ENCODE measurements around the gene SNX22. TPM values are rescaled to one million over a fixed set of nuclear protein-coding genes. Genes with fewer than 3 reads are reported as not detected.
A peak's percentile ranks its signal among the peaks of the same experiment; 100 is the strongest.

The SNX22 gene
- total RNA-seq, 2 experiments from 2014 or later: 0.80 to 1.1 TPM

GRCh38 chr15:64143276-64143675, 8.3 kb upstream of the SNX22 start:
- ATAC-seq (ENCODE audit: low read depth): no peak
- Mint-ChIP-seq H3K36me3 (peaks cover 11% of the 10 kb centered on the region), H3K27ac (no peak overlapping the region), H3K9me3 (no peaks in the 10 kb centered on the region), H3K4me1 (no peaks in the 10 kb centered on the region), H3K27me3 (no peaks in the 10 kb centered on the region), H3K4me3 (no peak overlapping the region)
- no peak for DNase-seq
- POLR2A ChIA-PET: no interaction called here

DNA sequence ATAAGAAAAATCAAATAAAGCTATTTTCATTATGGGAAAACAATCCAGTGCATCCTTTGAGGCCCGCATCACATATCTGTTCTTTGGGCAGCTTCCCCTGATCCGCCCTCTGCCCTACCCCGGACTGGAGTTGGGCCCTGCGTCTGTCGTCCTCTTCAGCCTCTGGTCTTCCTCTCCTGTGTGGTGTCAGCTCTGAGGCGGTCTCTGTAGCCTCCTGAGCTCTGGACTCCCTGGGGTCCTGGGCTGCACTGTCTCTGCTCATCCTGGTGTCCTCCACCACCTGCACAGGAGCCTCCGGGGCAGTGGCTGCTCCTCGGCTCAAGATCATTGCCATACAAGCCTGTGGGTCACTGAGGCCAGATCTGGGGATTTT, 7.4 kb upstream of the SNX22 start:
- ATAC-seq (ENCODE audit: low read depth) (no peak), DNase-seq (no peak)
- Mint-ChIP-seq H3K4me1 (no peaks in the 10 kb centered on the region), H3K9me3 (no peaks in the 10 kb centered on the region), H3K4me3 (no peak overlapping the region), H3K27ac (no peak overlapping the region), H3K27me3 (no peaks in the 10 kb centered on the region), H3K36me3 (peaks cover 11% of the 10 kb centered on the region)
- POLR2A ChIA-PET: no interaction called here

GRCh38 chr15:64144565-64145281, 6.8 kb upstream of the SNX22 start:
- DNase-seq: no peak
- POLR2A ChIA-PET: no interaction called here
- no peak overlapping the region for H3K27ac Mint-ChIP-seq

DNA sequence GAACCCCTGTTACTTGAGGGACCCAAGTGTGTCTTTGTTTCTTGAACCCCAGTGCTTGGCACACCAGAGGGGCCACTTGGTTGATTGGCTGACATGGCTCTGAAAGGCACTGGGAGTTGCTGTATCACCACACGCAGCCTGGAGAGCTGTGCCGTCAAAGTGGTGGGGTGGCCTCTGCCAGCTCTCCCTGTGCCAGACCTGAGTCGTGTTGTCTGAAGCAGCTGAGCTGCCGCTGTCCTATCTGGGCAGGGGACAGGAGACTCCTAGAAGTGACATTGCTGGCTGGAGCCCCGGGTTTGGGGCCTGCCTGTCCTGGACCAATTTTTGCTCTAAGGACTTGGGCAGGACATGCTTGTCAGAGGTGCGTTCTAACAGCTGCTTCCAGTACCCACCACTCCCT, 5.5 kb upstream of the SNX22 start:
- H3K27me3 Mint-ChIP-seq: peaks cover 2% of the 10 kb centered on the region
- no peaks in the 10 kb centered on the region for H3K9me3 Mint-ChIP-seq
- DNase-seq (no peak), ATAC-seq (ENCODE audit: low read depth) (no peak)
- peaks cover 13% of the 10 kb centered on the region for H3K4me1 Mint-ChIP-seq
- POLR2A ChIA-PET: no interaction called here
- H3K36me3 Mint-ChIP-seq: peaks cover 10% of the 10 kb centered on the region
- H3K4me3 Mint-ChIP-seq: no peak overlapping the region
- H3K27ac Mint-ChIP-seq: no peak overlapping the region

More at GRCh38 chr15:64144565-64145281, 6.8 kb upstream of the SNX22 start:
- H3K9me3 Mint-ChIP-seq: no peaks in the 10 kb centered on the region
- H3K4me3 Mint-ChIP-seq: no peak overlapping the region
- H3K36me3 Mint-ChIP-seq: peaks cover 13% of the 10 kb centered on the region
- no peaks in the 10 kb centered on the region for H3K27me3 Mint-ChIP-seq
- ATAC-seq (ENCODE audit: low read depth): no peak
- peaks cover 4% of the 10 kb centered on the region for H3K4me1 Mint-ChIP-seq

DNA sequence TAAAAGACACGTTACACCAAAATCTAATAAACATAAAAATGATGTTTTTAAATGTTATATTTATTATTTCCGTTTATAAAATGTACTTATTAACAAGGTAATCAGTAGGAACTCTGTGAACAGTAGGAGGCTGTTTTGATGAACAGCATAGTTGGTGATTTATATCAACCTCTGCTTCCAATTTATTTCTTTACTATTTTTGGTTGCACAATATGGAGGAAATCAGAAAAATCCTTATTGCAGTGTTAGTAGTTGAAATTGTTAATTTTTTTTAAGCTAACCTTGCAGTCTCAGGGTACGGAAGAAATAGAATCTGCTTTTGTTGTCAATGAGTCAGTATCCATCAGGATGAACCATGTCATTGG, 5.0 kb upstream of the SNX22 start:
- Mint-ChIP-seq H3K27ac (no peak overlapping the region), H3K27me3 (peaks cover 2% of the 10 kb centered on the region), H3K4me1 (peaks cover 14% of the 10 kb centered on the region), H3K36me3 (peaks cover 5% of the 10 kb centered on the region), H3K9me3 (no peaks in the 10 kb centered on the region), H3K4me3 (no peak overlapping the region)
- POLR2A ChIA-PET: no interaction called here
- ATAC-seq (ENCODE audit: low read depth) (no peak), DNase-seq (no peak)

GRCh38 chr15:64146885-64147681, 4.4 kb upstream of the SNX22 start:
- no peak overlapping the region for H3K4me3 Mint-ChIP-seq
- POLR2A ChIA-PET: no interaction called here
- no peaks in the 10 kb centered on the region for H3K9me3 Mint-ChIP-seq

DNA sequence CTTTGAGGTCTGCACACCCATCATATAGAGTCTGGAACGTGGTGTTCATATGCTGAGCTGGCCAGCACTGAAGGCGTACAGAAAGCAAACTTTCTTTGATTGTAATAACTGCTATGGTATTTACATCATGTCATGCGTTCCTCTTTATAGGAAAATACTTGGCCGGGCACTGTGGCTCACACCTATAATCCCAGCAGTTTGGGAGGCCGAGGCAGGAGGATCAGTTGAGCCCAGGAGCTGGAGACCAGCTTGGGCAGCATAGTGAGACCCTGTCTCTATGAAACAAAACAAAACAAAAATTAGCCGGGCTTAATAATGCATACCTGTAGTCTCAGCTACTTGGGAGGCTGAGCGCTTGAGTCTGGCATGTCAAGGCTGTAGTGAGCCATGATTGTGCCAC, 3.4 kb upstream of the SNX22 start:
- POLR2A ChIA-PET: no interaction called here
- peaks cover 4% of the 10 kb centered on the region for H3K36me3 Mint-ChIP-seq
- ATAC-seq (ENCODE audit: low read depth): no peak

More at GRCh38 chr15:64146885-64147681, 4.4 kb upstream of the SNX22 start:
- ATAC-seq (ENCODE audit: low read depth) (no peak), DNase-seq (no peak)
- Mint-ChIP-seq H3K4me1 (peaks cover 14% of the 10 kb centered on the region), H3K27ac (no peak overlapping the region), H3K27me3 (peaks cover 2% of the 10 kb centered on the region), H3K36me3 (peaks cover 4% of the 10 kb centered on the region)

DNA sequence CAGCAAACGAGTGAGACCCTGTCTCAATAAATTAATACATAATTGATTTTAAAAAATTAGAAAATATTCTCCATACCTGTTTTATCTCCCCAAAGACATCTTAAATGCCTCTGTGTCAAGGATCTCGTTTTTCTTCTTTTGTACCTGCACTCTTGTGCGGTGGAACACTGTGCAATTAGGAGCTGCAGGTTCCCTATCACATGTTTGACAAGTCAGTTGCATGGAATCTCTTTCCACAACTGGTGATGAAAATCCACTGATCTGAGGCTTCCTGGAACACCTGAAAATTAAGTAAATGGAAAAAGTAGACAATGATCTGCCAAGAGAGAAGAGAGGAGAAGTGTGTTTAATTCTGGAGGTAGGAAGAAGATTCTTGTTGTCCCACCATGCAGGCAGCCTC, 3.0 kb upstream of the SNX22 start:
- Mint-ChIP-seq H3K27me3 (peaks cover 12% of the 10 kb centered on the region), H3K4me1 (peaks cover 21% of the 10 kb centered on the region), H3K4me3 (no peak overlapping the region), H3K27ac (no peak overlapping the region), H3K36me3 (peaks cover 4% of the 10 kb centered on the region), H3K9me3 (no peaks in the 10 kb centered on the region)
- no peak for ATAC-seq (ENCODE audit: low read depth)
- DNase-seq: no peak
- POLR2A ChIA-PET: interaction anchor here (1.4 to 6.7 kb wide), 2 partner anchors 14 to 55 kb away, joined by 4 to 53 read pairs; partner anchors contain the start of genes CIAO2A and PPIB

More for the DNA sequence above, 3.4 kb upstream of the SNX22 start:
- H3K27me3 Mint-ChIP-seq: peaks cover 10% of the 10 kb centered on the region
- H3K9me3 Mint-ChIP-seq: no peaks in the 10 kb centered on the region
- no peak for DNase-seq
- no peak overlapping the region for H3K27ac Mint-ChIP-seq
- peaks cover 17% of the 10 kb centered on the region for H3K4me1 Mint-ChIP-seq
- no peak overlapping the region for H3K4me3 Mint-ChIP-seq

DNA sequence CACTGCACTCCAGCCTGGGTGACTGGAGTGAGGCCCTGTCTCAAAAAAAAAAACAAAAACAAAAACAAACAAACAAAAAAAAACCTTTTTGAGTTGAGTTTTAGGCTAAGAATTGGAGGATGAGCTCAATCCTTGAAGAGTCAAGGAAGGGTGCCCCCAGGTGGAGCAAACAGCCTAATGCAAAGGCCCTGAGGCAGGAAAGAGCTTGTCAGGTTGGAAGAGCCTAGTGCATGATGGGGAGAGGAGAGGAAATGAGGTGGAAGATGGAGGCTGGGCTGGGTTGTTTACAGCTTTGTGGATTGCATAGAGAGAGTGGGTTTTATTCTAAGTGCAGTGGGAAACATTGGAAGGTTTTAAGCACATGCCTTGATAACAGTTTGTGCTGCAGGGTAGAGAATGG, 2.1 kb upstream of the SNX22 start:
- peak overlapping the region; percentile 23 for H3K4me3 Mint-ChIP-seq
- POLR2A ChIA-PET: interaction anchor here (0.6 to 6.7 kb wide), 5 partner anchors 13 to 638 kb away, joined by 3 to 53 read pairs (median 4); partner anchors contain the start of genes CIAO2A, PPIB and SNX1
- H3K4me1 Mint-ChIP-seq: peaks cover 22% of the 10 kb centered on the region
- no peak for DNase-seq
- H3K27ac Mint-ChIP-seq: peak overlapping the region; percentile 73
- peak; percentile 22 for ATAC-seq (ENCODE audit: low read depth)
- peaks cover 12% of the 10 kb centered on the region for H3K27me3 Mint-ChIP-seq
- H3K9me3 Mint-ChIP-seq: no peaks in the 10 kb centered on the region
- peaks cover 4% of the 10 kb centered on the region for H3K36me3 Mint-ChIP-seq

- Mint-ChIP-seq H3K4me3 (no peak overlapping the region), H3K4me1 (peaks cover 22% of the 10 kb centered on the region), H3K27me3 (peaks cover 12% of the 10 kb centered on the region), H3K27ac (peak overlapping the region; percentile 73), H3K36me3 (peaks cover 5% of the 10 kb centered on the region), H3K9me3 (no peaks in the 10 kb centered on the region)
- ATAC-seq (ENCODE audit: low read depth) (no peak), DNase-seq (no peak)
- POLR2A ChIA-PET: interaction anchor here (0.6 to 6.7 kb wide), 5 partner anchors 12 to 637 kb away, joined by 3 to 53 read pairs (median 4); partner anchors contain the start of genes CIAO2A, PPIB and SNX1
These were observed 1.5 kb upstream of the SNX22 start for GRCh38 chr15:64149893-64150578.

DNA sequence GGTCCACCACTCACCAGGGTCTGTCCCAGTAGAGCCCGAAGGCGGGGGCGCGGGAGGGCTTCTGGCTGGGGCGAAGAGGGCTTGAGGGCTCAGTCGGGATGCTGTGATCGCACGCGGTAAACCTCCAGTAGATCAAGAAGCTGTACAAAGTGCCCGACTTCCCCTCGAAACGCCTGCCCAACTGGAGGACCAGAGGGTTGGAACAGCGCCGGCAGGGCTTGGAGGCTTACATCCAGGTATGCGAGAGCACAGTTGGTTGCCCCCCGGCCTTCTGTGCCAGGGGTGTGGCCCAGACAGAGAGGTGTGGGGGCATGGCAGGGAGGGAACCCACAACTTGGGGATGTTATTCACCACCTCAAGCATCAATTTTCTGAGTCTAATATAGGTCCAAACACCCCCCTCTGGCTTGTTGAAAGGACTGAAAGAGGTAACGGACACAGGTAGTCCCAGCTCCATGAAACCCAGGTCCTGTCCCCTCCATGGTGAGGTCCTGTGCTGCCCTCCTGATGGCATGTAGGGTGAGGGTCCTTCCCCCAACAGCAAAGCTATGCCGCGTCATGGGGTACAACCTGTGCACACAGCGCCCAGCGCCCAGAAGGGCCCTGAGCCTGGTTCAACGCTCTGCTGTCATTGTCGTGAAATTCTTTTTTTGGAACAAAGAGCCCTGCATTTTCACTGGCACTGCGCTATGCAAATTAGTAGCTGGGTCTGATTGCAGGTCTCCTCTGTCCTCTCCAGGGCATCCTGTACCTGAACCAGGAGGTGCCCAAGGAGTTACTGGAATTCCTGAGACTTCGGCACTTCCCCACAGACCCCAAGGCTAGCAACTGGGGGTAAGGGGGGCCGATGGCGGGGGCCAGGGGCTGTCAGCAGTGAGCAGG, 1.2 kb downstream of the SNX22 start:
- Mint-ChIP-seq H3K4me1 (peaks cover 22% of the 10 kb centered on the region), H3K4me3 (peak overlapping the region; percentile 42), H3K9me3 (no peaks in the 10 kb centered on the region), H3K27me3 (peaks cover 12% of the 10 kb centered on the region), H3K36me3 (peaks cover 9% of the 10 kb centered on the region), H3K27ac (no peak overlapping the region)
- POLR2A ChIA-PET: interaction anchor here (1.0 to 6.7 kb wide), 4 partner anchors 10 to 58 kb away, joined by 3 to 53 read pairs (median 14); partner anchors contain the start of genes CIAO2A, PPIB and SNX1
- DNase-seq (no peak), ATAC-seq (ENCODE audit: low read depth) (no peak)

DNA sequence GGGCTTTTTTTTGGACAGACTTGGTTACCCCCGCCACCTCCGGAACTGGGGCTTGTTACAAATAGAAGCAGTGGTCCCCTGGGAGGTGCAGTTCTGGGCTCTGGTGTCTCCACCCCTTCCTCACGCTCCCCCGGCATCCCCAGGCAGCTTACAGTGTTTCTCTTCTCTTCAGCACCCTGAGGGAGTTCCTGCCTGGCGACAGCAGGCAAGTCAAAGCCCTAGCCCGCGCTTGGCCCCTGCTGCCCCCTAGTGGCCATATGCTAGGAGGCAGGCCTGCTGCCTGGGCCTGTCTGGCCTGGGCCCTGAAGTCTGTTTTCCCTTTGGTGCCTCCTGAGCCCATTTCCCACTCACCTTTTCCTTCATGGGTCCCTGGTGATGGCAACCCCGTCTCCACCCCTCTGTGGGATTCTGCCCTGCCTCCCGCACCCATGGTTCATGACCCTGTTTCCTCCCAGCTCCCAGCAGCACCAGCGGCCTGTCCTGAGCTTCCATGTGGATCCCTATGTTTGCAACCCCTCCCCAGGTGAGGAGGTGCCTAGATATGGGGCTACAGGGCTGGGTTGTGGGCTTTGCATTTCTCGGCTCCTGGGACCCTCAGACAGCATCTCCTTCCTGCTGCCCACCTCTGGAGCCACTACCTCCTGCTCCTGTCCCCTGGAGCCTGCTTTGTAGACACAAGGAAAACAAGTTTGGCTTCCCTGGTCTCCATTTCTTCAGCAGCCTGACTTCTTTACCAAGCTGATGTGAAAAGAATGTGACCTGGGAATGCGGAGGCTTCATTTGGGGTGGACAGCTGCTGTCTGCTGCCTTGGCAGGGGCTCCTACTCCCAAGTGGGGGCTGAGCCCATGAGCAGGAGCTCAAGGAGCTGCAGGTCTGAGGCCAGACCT, 2.2 kb downstream of the SNX22 start:
- peak overlapping the region; percentile 56 for H3K4me3 Mint-ChIP-seq
- peaks cover 30% of the 10 kb centered on the region for H3K4me1 Mint-ChIP-seq

More for the DNA sequence above, 2.2 kb downstream of the SNX22 start:
- Mint-ChIP-seq H3K27me3 (peaks cover 12% of the 10 kb centered on the region), H3K27ac (peak overlapping the region; percentile 74), H3K36me3 (peaks cover 16% of the 10 kb centered on the region), H3K9me3 (no peaks in the 10 kb centered on the region)
- POLR2A ChIA-PET: interaction anchor here (0.6 to 6.7 kb wide), 5 partner anchors 9 to 573 kb away, joined by 3 to 53 read pairs (median 4); partner anchors contain the start of genes CIAO2A, PPIB and SNX1
- ATAC-seq (ENCODE audit: low read depth) (peak; percentile 87), DNase-seq (peak; percentile 95)

All from activated naive CD8-positive, alpha-beta T cell treated with anti-CD3 and anti-CD28 coated beads, Interleukin-2, amount 10 ng/mL, durations not matched to agents 7 days and 5 days (primary cell).